ENCODE measurements around the gene ALDH3B1. TPM values are rescaled to one million over a fixed set of nuclear protein-coding genes. Genes with fewer than 3 reads are reported as not detected.
"Not testable (repeated sequence)": the region's sequence is repeated elsewhere in the genome, so short reads cannot be mapped to it uniquely, and the experiment has no call there.

The ALDH3B1 gene
- total RNA-seq, 1 experiment from 2014 or later: not detected

- not testable (repeated sequence) for H2BK15ac ChIP-seq (ENCODE audit: low read depth, low read length); H3K23ac ChIP-seq (ENCODE audit: insufficient read length, low read depth, low read length); H3K4me1 ChIP-seq (ENCODE audit: insufficient read depth, low read length); H2BK20ac ChIP-seq (ENCODE audit: low read depth, low read length, poor library complexity, severe bottlenecking); H2BK5ac ChIP-seq (ENCODE audit: insufficient read length, low read length); H3K79me2 ChIP-seq (ENCODE audit: insufficient read depth, low read length); H2AFZ ChIP-seq (ENCODE audit: low read length); H3K27me3 Mint-ChIP-seq (ENCODE audit: low read depth); H3K9ac ChIP-seq (ENCODE audit: extremely low read depth, insufficient read length, low read length); H3K56ac ChIP-seq (ENCODE audit: insufficient read length, low read depth, low read length); H2BK120ac ChIP-seq (ENCODE audit: low read depth, low read length, poor library complexity, severe bottlenecking); H2AK5ac ChIP-seq (ENCODE audit: insufficient read length, low read length); H3K4me1 Mint-ChIP-seq; H3K27ac ChIP-seq (ENCODE audit: insufficient read length, low read depth, low read length); DNase-seq; H4K20me1 ChIP-seq (ENCODE audit: control insufficient read depth, insufficient read depth, insufficient read length); H3K79me1 ChIP-seq (ENCODE audit: insufficient read depth, low read depth, low read length, poor library complexity, severe bottlenecking); H3K36me3 Mint-ChIP-seq (ENCODE audit: insufficient read depth in 1 of 3, low read depth in 3 of 3); H3T11ph ChIP-seq (ENCODE audit: low read length); H3K14ac ChIP-seq (ENCODE audit: insufficient read depth, low read length); H2BK12ac ChIP-seq (ENCODE audit: insufficient read length, low read depth, low read length); H3K27me3 ChIP-seq (ENCODE audit: insufficient read depth, low read length); H3K4me3 Mint-ChIP-seq; H4K8ac ChIP-seq (replicated peaks; ENCODE audit: insufficient read length, low read depth, low read length); H4K5ac ChIP-seq (ENCODE audit: insufficient read length, low read depth, low read length); H3K4me2 ChIP-seq (ENCODE audit: insufficient read depth, insufficient read length, low read length); H3K4ac ChIP-seq (ENCODE audit: low read depth, low read length); H3K23me2 ChIP-seq (ENCODE audit: insufficient read length, low read depth, low read length, poor library complexity, severe bottlenecking); H3K27ac Mint-ChIP-seq; H3K18ac ChIP-seq (ENCODE audit: insufficient read length, low read depth, low read length); H3K9me3 ChIP-seq (ENCODE audit: control insufficient read depth, low read depth, low read length); H4K91ac ChIP-seq (ENCODE audit: insufficient read length, low read depth, low read length)
- peaks cover 11% of the 10 kb centered on the region in 2 experiments for H3K9me3 Mint-ChIP-seq
- no CpG with 5 or more reads among the region's 19 CpGs for WGBS (ENCODE audit: extremely low coverage, insufficient read length, low lambda C conversion rate)
Measured at GRCh38 chr11:67965830-67966348, 44.2 kb upstream of the ALDH3B1 start.

DNA sequence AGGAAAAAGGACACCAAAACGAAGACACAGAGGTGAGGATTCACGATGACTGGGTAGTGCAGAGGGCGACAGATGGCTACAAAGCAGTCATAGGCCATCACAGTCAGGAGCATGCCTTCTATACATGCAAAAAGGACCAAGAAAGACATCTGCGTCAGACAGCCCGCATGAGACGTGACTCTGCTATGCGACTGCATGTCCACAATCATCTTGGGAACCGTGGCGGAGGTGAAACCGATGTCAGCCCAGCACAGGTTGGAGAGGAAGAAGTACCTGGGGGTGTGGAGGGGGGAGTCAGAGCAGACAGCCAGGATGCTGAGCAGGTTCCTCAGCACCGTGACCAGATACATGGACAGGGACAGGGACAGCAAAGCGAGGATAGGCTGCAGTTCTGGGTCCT lies 35.4 kb upstream of the ALDH3B1 start:
- not testable (repeated sequence) for H2BK5ac ChIP-seq (ENCODE audit: insufficient read length, low read length); H4K8ac ChIP-seq (replicated peaks; ENCODE audit: insufficient read length, low read depth, low read length); H3K4me1 ChIP-seq (ENCODE audit: insufficient read depth, low read length); H3K23me2 ChIP-seq (ENCODE audit: insufficient read length, low read depth, low read length, poor library complexity, severe bottlenecking); H3K23ac ChIP-seq (ENCODE audit: insufficient read length, low read depth, low read length); H3K9me3 Mint-ChIP-seq; H3K27ac ChIP-seq (ENCODE audit: insufficient read length, low read depth, low read length); H3K9me3 ChIP-seq (ENCODE audit: control insufficient read depth, low read depth, low read length); H2AFZ ChIP-seq (ENCODE audit: low read length); H3K79me1 ChIP-seq (ENCODE audit: insufficient read depth, low read depth, low read length, poor library complexity, severe bottlenecking); H3K18ac ChIP-seq (ENCODE audit: insufficient read length, low read depth, low read length); H2BK120ac ChIP-seq (ENCODE audit: low read depth, low read length, poor library complexity, severe bottlenecking); DNase-seq; H3K4me2 ChIP-seq (ENCODE audit: insufficient read depth, insufficient read length, low read length); H3K27me3 ChIP-seq (ENCODE audit: insufficient read depth, low read length); H3K14ac ChIP-seq (ENCODE audit: insufficient read depth, low read length); H3K36me3 Mint-ChIP-seq (ENCODE audit: insufficient read depth in 1 of 3, low read depth in 3 of 3); H3K79me2 ChIP-seq (ENCODE audit: insufficient read depth, low read length); H2BK15ac ChIP-seq (ENCODE audit: low read depth, low read length); H4K20me1 ChIP-seq (ENCODE audit: control insufficient read depth, insufficient read depth, insufficient read length); H2BK12ac ChIP-seq (ENCODE audit: insufficient read length, low read depth, low read length); H3T11ph ChIP-seq (ENCODE audit: low read length); H3K27ac Mint-ChIP-seq; H3K56ac ChIP-seq (ENCODE audit: insufficient read length, low read depth, low read length); H4K5ac ChIP-seq (ENCODE audit: insufficient read length, low read depth, low read length); H3K4me3 Mint-ChIP-seq; H2AK5ac ChIP-seq (ENCODE audit: insufficient read length, low read length); H2BK20ac ChIP-seq (ENCODE audit: low read depth, low read length, poor library complexity, severe bottlenecking); H4K91ac ChIP-seq (ENCODE audit: insufficient read length, low read depth, low read length); H3K9ac ChIP-seq (ENCODE audit: extremely low read depth, insufficient read length, low read length); H3K4ac ChIP-seq (ENCODE audit: low read depth, low read length)
- H3K27me3 Mint-ChIP-seq (ENCODE audit: low read depth): peaks cover 18% of the 10 kb centered on the region
- no CpG with 5 or more reads among the region's 12 CpGs for WGBS (ENCODE audit: extremely low coverage, insufficient read length, low lambda C conversion rate)
- peaks cover 17 to 25% of the 10 kb centered on the region in 2 experiments for H3K4me1 Mint-ChIP-seq

Measured in H9 (cell line).